RCC 7860 (cell line): ENCODE measurements around the gene P2RX3.
"Not testable (repeated sequence)": the region's sequence is repeated elsewhere in the genome, so short reads cannot be mapped to it uniquely, and the experiment has no call there.

Experiments used
- DNase-seq: peaks from one replicate; pipeline ENCODE4 v3.0.0-alpha.2; 2015; ENCODE audit warnings: low spot score
- FAIRE-seq: peaks from 2 replicates; lab custom pipeline; 2012; peaks lifted over from hg19 to GRCh38; lab: Jason Lieb, UNC

The P2RX3 gene

DNA sequence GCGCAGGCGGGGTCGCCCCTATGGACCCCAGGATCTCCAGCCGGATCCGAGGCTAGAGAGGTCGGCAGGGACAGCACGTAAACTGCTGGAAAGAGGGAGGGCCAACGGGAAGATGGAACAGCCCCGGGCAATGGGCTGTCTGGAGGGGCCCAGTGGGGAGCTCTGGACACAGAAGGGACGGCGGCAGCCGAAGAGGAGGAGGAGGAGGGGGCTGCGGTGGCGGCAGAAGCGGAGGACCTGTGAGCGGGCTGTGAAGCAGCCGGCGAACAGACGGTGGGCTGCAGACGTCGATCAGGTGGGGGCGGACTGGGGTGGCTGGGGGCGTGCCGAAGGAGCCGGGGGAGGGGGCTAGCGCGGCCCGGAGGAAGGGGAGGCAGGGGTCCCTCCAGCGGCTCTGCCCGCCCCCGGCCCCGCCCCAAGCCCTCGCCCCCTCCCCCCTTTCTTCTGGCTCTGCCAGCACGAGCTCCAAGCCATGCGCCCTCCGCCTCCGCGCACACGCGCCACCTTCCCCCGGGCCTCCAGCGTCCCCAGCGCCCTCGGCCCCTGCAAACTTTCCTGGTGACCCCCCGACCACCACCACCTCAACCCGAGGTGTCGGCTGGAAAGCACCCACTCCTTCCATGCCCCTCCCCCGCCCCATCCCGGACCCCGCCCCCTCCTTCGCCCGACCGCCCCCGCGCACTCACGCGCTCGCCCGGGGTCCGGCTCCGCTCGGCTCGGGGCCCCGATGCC lies 13.8 kb upstream of the P2RX3 start:
- FAIRE-seq (no peak), DNase-seq (no peak)

DNA sequence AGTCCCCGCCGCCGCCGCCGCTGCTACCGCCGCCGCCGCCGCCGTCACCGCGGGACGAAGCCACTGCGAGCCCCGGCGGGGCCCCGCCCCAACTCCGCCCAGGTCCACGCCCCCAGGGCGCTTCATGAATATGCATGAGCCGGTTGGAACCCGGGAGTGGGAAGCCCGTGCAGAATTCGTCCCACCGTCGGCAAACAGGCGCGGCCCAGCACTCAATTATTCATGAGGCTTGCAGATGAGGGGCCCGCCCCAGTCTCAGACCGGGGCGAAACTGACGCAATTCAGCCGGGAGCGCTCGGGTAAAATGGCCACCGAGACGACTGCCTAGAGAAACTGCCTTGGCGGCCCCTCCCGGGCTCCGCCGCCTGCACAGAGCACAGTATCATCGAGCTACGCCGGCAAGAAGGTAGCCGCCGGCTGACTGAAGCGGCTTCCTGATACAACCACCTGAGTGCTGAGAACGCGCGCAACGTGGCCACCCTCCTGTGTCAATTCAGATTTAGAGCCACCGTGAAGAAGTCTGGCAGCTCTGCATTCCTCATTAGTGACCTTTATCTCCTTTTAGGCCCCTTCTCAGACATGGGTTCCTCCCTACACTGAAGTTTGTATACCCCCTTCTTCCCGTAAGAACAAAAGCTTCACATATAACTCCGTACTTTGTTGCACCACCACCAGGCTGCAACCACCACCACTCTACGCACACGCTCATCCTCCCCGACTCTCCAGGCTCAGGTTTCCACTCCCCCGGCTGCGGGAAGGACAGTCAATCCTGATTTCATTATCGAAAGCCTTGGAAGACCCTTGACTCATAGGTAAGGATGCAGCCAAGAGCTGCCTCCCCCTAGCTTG lies 13.0 kb upstream of the P2RX3 start, which contains the start of gene TNKS1BP1:
Gene TNKS1BP1, minus strand, starts transcription at position 67 of the 849 bp plus-strand sequence. CDS start 3,067 bp downstream, outside the sequence.
- FAIRE-seq (peak; percentile 53), DNase-seq (peak; percentile 85)

DNA sequence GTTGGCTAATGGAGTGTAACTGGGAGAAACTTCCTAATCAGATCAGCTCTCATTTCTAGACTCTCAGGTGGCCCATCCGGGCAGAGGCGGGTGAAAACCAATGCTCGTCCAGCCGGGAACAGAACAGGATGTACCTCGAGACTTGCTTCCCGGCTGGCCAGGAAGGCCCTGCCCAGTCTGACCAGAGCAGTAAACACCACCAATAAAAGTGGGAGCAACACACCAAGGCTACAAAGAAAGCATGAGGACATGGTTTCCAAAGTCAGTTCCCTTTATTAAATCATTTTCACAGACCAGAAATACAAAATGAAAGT lies 12.5 kb upstream of the P2RX3 start:
- DNase-seq (no peak), FAIRE-seq (peak; percentile 83)

DNA sequence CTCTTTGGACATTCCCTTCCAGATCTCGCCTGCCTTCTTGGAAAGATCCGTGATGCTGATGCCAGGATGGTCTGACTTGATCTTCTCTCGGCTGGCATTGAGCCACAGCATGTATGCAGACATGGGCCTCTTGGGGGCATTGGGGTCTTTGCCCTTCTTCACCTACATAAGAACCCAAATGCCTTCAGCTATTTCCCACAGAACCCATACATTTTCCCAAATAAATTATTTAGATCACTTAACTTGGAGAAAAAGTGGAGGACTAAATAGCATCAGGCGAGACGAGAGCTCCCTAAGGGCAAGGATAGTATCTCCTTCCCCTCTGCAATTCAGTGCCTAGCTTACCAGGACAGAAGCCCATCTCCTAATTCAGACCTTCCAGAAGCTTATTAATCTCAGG lies 10.4 kb upstream of the P2RX3 start:
- DNase-seq (no peak), FAIRE-seq (no peak)

DNA sequence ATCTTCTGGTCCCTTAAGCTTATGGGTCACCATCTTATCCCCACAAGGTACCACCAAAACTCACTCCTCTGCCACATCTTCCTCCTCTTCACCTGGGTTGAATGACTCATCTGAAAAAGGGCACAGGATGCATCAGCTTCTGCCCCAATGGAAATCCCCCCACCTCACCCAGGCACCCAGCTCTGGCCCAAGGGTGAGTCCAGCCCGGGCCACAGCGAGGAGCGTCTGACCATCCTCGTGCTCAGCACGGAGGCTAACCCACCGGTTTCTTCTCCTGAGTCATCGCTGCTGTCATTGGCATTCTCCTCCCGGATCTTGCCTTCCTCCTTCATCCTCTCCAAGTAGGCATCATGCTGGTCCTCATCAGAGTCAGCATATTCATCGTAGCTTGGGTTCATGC lies 8.1 kb upstream of the P2RX3 start:
- FAIRE-seq (no peak), DNase-seq (no peak)

DNA sequence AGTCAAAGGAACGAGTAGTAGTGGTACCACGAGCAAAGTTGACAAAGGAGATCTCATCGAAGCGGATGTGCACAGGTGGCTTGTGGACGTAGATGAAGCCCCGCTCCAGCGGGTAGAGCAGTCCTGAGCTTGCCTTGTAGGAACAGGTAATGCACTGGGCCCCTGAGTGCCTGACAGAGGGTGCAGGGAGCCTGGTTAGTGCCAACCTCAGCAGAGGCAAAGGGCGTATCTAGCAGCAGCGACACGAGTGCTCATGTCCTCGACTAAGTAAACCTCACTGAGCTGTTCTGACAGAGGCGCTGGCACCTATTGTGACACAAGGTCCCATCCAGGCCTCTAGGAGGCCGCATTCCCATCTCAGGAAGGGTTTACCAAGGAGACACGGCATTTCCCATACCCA lies 6.4 kb upstream of the P2RX3 start:
- FAIRE-seq (no peak), DNase-seq (no peak)

DNA sequence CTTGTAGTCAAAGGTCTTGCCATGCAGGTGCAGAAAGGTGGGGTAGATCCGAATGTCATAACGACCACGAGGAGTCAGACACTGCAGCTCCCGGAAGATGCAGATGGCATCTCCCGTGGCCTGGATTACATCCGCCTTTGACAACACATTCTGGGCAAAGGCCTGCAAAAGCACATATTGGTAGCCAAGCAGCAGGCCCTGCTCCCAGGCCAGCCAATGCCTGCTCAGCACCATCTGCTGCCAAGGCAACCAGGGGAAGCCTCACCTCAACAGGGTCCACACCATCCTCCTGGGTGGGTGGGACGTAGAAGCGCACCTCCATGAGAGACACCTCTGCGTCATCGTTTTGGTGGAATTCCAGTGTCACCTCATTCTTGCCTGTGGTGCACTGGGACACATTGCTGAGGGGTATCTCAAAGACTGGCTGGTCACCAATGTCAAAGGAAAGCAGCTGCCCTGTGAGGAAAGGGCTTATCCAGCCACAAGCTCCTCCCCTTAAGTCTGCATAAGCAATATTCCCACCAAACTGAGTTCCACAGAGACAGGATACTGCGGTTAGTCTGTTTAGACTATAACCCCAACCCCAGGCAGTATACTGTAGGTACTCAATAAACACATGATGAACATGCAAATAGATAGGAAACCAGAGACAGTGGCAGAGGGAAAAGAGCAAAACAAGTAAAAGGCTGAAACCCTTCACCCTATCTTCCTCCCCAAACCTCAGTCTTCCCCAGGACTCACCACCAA lies 5.3 kb upstream of the P2RX3 start:
- DNase-seq (no peak), FAIRE-seq (no peak)

DNA sequence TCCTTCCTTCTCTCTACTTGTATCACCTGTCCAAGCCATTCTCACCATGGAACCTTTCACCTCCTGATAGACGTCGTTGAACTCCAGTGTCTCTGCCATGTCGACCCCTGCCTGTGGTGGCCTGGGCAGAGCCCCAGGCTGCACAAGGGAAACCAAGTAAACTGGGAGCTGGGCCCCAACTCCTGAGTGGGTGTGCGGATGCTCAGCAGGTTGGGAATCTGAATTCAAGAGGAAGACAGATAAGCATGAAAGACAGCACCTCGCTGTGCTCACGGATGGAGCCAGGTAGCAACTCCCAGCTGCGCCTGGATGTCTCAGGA lies 3.2 kb upstream of the P2RX3 start:
- no peak for DNase-seq
- FAIRE-seq = no peak

DNA sequence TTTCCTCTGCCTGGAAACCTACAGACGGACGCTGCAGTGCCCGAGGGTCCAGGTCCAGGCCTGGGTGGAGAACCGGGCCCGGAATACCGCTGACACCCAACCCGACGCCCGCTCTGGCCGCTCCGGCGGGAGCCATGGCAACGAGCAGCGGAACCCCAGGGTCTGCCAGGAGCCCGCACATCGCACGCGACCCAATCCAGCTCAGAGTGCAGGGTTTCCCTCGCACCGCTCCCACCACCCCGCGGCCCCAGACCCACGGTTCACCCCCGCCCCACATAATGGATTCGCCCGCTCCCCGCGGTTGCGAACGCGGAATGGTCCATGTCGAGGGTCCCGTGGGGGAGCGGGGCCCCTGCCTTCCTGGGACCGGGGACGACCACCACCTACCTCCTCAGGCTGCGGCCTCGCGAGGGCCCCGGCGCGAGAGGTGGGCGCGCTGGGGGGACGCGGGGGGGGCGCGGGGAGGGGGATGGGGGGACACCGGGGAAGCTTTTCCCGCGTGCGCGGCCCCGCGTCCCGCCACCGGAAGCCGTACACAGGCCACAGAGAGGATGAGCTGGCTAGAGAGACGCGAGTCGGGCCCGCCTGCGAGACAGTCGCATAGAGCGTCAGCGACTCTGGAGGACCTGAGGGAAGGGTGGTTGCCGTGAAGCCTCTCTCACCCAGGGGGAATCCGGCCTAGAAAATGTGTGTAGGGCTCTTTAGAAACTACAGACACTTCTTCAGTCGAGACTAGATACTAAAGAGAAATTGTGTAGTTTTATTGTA lies 2.6 kb upstream of the P2RX3 start, which contains the start of gene SSRP1:
Gene SSRP1, minus strand, starts transcription at position 550 of the 768 bp plus-strand sequence. CDS start 771 bp downstream, outside the sequence.
- DNase-seq (peak; percentile 69), FAIRE-seq (no peak)

DNA sequence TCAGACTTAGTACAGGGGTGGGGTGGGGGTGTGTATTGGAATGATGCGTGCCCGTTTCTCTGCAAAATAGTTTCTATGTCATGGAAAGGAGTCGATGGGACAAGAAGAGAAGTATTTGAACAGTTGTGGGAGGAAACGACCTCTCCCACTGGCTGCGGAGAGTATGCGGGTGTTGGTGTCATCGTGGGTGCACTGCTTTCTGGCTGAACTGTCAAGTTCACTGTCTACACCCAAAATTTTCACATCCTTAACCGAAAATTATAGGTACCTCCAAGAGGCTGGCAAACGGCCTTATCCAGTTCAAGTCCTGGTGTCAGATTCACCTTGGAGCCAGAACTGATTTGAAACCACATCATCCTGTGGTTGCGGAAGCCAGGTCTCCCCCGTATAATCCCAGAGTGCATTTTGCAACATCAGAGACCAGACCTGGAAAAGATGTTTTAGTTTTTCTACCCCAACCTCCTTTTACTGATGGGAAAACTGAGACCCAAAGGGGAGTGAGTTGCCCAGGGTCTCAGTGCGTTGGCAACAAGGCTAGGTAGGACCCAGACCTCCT lies 2.0 kb upstream of the P2RX3 start:
- FAIRE-seq (no peak), DNase-seq (no peak)

DNA sequence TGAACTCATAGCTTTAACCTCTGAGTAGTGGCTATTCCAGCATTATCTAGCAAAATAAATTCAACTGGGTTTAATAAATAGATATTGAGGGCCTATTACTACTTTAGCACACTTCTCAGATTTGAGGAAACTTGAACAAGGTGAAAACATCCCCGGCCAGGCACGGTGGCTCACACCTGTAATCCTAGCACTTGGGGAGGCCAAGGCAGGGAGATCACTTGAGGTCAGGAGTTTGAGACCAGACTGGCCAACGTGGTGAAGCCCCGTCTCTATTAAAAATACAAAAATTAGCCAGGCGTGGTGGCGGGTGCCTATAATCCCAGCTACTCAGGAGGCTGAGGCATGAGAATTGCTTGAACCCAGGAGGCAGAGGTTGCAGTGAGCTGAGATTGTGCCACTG lies 1.3 kb upstream of the P2RX3 start:
- not testable (repeated sequence) for DNase-seq, FAIRE-seq

DNA sequence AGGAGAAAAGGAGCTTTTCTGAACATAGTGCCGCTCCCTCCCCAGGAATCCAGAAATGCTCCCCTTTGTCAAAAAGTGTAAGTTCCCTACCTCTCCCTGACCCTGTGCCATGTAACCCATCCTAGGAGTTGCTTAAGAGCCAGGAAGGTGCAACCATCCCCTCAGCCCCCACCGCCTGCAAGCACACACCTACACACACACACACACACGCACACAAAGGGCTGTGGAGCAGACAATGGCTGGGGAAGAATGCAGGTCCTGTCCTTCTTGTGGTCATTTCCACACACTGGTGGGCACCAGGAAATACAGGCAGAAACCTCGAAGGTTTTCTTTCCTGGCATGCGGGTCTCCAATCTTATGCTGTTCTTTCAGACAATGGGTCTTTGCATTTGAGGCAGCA lies 1.2 kb downstream of the P2RX3 start:
- DNase-seq = no peak
- FAIRE-seq = no peak

DNA sequence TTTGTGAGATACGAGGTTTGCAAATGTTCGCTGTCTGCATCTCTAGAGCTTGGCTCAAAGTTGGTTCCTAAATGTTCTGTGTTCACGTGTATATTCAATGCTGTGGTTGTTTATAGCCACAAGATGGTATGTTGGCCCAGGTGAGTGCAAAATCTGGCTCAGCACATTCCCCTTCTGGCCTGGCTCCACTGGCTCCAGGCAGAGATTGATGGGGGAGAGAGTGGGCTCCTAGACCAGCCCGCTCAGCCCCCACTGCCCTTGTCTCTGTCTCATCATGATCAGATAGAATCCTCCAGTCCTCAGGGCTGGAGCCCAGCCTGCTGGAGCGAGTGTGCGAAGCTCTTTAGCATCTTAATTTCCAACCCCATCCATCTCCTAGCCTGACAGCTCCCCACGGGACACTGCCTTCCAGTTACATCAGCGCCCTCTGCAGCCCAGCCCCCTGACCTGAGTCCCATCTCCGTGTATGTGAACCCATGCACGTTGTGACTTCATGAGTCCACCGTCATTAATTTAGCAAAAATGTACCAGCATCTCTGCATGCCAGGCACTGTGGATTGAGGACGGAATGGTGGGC lies 2.0 kb downstream of the P2RX3 start:
- DNase-seq (no peak), FAIRE-seq (no peak)

DNA sequence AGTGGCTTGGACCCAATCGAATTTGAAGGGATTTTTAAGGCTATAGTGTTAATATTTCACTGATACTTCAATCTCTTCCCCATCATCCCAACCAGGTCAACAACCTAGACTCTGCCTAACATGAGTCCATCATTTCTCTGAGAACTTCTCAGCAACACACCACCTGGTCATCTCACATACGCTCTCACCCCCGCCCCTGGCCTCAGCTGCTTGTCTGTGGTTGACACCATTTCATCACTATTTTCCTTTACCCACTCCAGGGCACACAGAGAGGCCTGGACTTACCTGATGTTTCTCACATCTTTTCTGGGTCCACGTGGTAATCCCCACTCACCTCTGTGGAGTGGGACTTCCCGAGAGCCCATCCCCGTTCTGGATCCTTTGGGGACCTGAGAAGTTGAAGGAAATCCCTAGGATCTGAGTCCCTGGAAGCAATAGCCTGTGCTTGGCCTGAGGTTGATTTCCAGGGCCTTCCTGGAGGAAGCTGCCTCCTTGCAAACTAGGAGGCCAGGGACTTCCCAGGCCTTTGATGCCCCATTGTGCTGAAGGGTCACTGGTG lies 3.2 kb downstream of the P2RX3 start:
- no peak for FAIRE-seq

DNA sequence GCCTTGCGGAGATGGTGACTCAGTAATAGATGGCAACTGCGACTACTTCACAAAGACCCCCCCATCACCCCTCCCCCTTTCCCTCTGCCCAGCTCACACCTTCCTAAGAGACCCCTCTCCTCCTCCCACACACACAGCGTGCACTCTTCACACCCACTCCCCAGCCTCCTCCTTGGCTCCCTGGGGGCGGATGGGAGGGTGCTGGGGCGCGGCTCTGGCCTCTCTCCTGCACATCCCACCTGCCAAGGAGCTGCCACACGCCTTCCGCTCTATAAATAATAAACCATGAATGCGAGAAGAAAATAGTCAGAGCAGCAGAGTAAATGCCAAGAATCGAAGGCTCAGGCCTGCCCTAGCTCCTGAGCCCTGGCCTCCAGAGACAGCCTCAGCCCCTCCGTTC lies 4.5 kb downstream of the P2RX3 start:
- DNase-seq (no peak), FAIRE-seq (no peak)

More for the DNA sequence above, 3.2 kb downstream of the P2RX3 start:
- DNase-seq = no peak

DNA sequence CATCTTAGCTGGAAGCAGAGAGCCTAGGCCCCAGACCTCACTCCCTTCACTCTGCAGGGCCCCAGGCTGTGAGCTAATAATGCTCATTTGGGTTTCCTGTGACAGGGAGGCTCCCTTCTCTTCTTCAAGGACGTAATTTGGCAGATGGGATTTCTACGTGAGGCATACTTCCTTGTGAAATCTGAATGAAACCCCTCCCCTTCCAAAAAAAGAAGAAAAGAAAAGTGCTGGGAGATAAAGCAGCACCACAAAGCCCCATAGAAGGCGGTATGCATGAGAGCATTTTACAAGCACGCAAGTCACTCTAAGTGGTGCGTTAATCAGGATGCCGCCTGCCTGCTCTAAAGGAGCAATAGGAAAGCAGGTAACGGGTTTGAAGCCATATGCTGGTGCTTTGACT lies 5.7 kb downstream of the P2RX3 start:
- FAIRE-seq = no peak
- no peak for DNase-seq

DNA sequence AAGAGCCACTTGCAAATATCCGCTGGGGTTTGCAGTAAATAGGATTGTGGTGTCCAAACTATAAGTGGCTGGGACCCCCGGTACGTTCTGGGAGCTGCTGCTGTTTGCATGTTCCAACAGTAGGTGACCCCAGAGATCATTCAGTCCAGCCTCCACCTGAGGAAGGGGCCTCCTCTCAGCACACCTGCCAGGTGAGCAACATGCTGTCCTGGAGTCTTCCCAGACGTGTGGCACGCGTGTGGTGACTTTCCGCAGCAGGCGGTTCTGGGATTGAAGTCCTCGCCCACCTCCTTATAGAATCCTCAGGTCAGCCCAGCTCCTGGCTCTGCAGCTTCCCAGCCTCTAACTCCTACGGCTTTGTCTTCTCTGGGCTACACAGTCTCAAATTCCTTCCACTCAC lies 6.7 kb downstream of the P2RX3 start:
- FAIRE-seq = no peak
- DNase-seq = no peak

DNA sequence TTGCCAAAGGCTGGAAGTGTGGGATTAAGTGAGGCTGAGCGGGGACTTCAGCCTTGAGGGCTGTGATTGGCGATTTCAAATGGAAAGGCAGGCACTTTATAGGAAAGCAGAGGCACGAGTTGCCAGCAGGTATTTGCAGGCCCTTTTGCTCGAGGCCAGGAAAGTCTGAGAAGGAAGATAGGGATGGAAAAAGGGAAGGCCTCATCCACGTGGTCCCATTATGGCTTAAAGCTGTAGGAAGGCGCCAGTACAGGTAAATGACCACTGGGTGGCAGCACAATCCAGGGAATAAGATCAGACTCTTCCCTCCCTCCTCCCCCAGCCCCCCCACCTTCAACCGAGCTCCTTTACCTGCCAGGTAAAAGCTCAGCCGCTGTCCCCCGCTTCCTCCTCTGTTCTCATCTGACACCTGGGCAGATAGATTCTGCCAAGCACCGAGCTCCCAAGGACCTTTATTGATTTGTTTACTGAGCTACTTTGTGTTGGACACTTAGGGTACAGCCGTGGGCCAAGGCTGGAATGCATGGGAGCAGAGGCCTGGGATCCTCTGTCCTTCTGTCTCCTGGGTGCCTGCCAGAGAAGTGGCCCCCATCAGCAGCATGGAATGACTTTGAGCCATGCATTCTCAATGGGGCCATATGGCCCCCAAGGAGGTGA lies 7.5 kb downstream of the P2RX3 start:
- FAIRE-seq = no peak
- DNase-seq = peak; percentile 47

DNA sequence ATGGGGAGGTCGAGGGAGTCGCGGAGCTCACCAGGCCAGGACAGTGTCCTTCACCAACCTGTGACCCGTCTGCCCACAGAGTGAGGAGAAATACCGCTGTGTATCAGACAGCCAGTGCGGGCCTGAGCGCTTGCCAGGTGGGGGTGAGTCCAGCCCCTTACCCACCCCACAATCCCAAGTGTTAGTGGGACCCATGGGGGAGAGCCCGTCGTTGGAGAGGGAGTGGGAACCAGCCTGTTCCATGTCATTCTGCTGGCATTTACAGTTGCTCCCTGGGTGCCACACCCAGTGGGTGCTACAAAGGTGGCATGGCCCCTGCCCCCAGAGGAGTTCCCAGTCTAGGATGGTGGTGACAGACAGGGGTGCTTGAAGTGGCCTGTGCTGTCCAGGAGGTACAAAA lies 9.2 kb downstream of the P2RX3 start:
- FAIRE-seq (no peak), DNase-seq (no peak)
